Upper lobe of right lung (tissue), 1 donor: ENCODE data around the gene FERMT2. TPM values are rescaled to one million over a fixed set of nuclear protein-coding genes. Genes with fewer than 3 reads are reported as not detected.
A peak's percentile ranks its signal among the peaks of the same experiment; 100 is the strongest.

Source experiments
- ATAC-seq: fragments of 200-7000 bp; cut with Tn5 transposase; one replicate; pipeline ENCODE4 v1.9.1; 2020; ENCODE audit warnings: mild to moderate bottlenecking, moderate library complexity
- DNase-seq: peaks from one replicate; pipeline ENCODE4 v3.0.0-alpha.2; 2020
- H3K27ac ChIP-seq: fragments of 200-600 bp; one replicate; pipeline ENCODE4 v1.8.0; 2022
- H3K27me3 ChIP-seq: fragments of 200-600 bp; one replicate; pipeline ENCODE4 v1.8.0; 2022; ENCODE audit warnings: mild to moderate bottlenecking
- H3K36me3 ChIP-seq: fragments of 200-600 bp; one replicate; pipeline ENCODE4 v1.8.0; 2022
- H3K4me1 ChIP-seq: fragments of 200-600 bp; one replicate; pipeline ENCODE4 v1.8.0; 2022
- H3K4me3 ChIP-seq: fragments of 200-600 bp; one replicate; pipeline ENCODE4 v1.8.0; 2022; ENCODE audit warnings: mild to moderate bottlenecking
- H3K9me3 ChIP-seq: fragments of 200-600 bp; one replicate; pipeline ENCODE4 v1.8.0; 2022
- CTCF ChIP-seq: fragments of 200-600 bp; IDR thresholded peaks from one replicate; pipeline ENCODE4 v1.8.0; 2022; ENCODE audit warnings: antibody characterized with exemption
- intact Hi-C: fragments of 100-400 bp; cut with DNase I; formaldehyde crosslinking; loops from one replicate; pipeline ENCODE4 v1.11.0; 2022
- total RNA-seq: library from RNA; stranded (reverse); fragmentation: NEBNext Ultra II Directional; extraction: Animal tissue kit (Norgen Biotek cat#: 25700); gene quantifications from one replicate; pipeline ENCODE4 v1.2.1, GENCODE V29; 2021
- donor health status: DM: no; HTN: yes; CAD: no; lungs with severe emphysema.

Gene FERMT2
- total RNA-seq, 1 donor from 2014 or later, result 103 TPM

- ATAC-seq (peak; percentile 58), DNase-seq (no peak)
- Histone ChIP-seq H3K27ac (no peak overlapping the region), H3K4me3 (no peak overlapping the region), H3K27me3 (no peaks in the 10 kb centered on the region), H3K9me3 (no peaks in the 10 kb centered on the region), H3K4me1 (peaks cover 49% of the 10 kb centered on the region), H3K36me3 (no peaks in the 10 kb centered on the region)
- TF ChIP-seq CTCF, result no peak
- intact Hi-C loops, result no loop called here
Observed at GRCh38 chr14:52917735-52918134, 33.1 kb downstream of the FERMT2 start.

DNA sequence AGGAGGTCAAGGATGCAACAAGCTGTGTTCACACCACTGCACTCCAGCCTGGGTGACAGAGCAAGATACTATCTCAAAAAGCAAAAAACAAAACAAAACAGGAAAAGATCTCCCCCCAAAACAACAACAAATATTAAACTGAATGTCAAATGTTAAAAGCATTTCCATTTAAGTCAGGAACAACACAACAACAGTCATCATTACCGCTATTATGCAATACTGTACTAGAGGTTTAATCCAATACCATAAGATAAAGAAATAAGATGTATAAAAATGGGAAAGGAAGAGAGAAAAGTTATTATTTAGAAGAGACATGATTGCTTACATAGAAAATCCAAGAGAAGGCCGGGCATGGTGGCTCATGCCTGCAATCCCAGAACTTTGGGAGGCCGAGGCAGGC is 36.6 kb downstream of the FERMT2 start:
- Histone ChIP-seq H3K27ac (no peak overlapping the region), H3K9me3 (no peaks in the 10 kb centered on the region), H3K27me3 (no peaks in the 10 kb centered on the region), H3K4me1 (peaks cover 27% of the 10 kb centered on the region), H3K36me3 (no peaks in the 10 kb centered on the region), H3K4me3 (no peak overlapping the region)
- no peak for DNase-seq
- no peak for ATAC-seq
- intact Hi-C loops, result no loop called here
- no peak for TF ChIP-seq CTCF

DNA sequence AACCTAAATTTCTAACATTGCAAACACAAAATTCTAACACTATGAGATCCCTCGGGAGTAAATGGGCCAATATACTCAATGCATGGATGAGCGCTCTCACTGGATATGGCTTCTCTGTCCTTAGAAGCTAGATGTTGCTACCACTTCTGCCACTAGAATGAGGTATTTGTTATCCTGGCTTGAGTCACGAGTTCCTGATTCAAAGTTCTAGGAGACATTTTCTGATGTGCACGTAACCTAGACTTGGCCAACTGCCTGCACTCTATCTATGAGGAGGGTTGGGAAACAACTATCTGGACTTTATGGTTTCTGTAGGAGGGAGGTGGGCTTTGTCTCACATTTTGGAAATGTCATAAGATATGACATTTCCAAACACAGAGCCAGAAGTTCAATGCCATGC is 37.6 kb downstream of the FERMT2 start:
- peaks cover 17% of the 10 kb centered on the region for H3K4me1 ChIP-seq
- no peak overlapping the region for H3K27ac ChIP-seq
- H3K36me3 ChIP-seq, result no peaks in the 10 kb centered on the region
- H3K4me3 ChIP-seq, result no peak overlapping the region
- no peak for DNase-seq
- ATAC-seq, result no peak
- H3K9me3 ChIP-seq, result no peaks in the 10 kb centered on the region
- no peaks in the 10 kb centered on the region for H3K27me3 ChIP-seq
- TF ChIP-seq CTCF, result no peak
- intact Hi-C loops, result no loop called here

DNA sequence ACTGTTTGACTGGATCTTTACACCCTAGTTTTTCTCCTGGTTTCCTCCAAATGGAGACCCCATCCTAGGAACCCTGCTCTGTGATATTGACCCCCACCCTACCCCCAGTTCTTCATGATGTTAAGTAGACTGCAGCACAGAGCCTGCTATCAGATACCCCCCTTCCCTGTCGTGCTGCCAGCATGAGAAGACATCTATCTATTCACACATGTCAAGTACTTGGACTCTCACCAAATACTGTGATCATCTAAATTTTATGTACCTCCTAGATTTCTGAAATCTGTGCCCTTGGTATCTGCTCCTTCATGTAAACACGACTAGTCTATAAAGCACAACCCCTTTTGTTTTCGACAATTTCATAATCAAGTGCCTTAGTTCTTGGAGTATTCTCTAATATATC is 38.9 kb downstream of the FERMT2 start:
- TF ChIP-seq CTCF, result no peak
- H3K36me3 ChIP-seq, result no peaks in the 10 kb centered on the region
- ATAC-seq, result no peak
- H3K4me3 ChIP-seq, result no peak overlapping the region
- H3K4me1 ChIP-seq, result peaks cover 4% of the 10 kb centered on the region
- intact Hi-C loops, result no loop called here
- H3K27ac ChIP-seq, result no peak overlapping the region
- DNase-seq, result no peak
- no peaks in the 10 kb centered on the region for H3K9me3 ChIP-seq
- no peaks in the 10 kb centered on the region for H3K27me3 ChIP-seq

DNA sequence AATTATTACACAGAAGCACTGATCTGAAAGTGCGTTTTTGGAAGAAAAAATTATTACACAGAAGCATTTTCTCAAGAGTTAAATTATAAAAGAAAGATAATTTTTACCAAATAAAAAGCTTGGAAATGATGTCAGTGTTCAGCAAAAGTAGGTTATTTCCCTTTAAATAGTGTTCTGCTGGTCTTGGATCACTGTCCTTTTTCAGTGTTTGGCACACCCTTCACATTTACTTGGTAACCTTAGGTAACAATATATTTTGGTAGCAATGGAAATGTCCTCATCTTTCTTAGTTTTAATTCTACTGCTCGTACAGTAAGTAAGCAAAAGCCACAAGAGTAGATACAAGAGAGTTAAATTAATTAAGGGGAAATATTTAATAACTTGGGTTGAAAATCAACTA is 40.3 kb downstream of the FERMT2 start:
- H3K27me3 ChIP-seq, result no peaks in the 10 kb centered on the region
- no peak overlapping the region for H3K4me3 ChIP-seq
- no peak overlapping the region for H3K27ac ChIP-seq
- DNase-seq, result no peak
- intact Hi-C loops, result no loop called here
- no peaks in the 10 kb centered on the region for H3K9me3 ChIP-seq
- no peak for ATAC-seq
- peaks cover 4% of the 10 kb centered on the region for H3K4me1 ChIP-seq
- H3K36me3 ChIP-seq, result no peaks in the 10 kb centered on the region
- no peak for TF ChIP-seq CTCF

GRCh38 chr14:52907949-52908348 is 42.9 kb downstream of the FERMT2 start:
- no peak for TF ChIP-seq CTCF
- ATAC-seq (no peak), DNase-seq (no peak)
- Histone ChIP-seq H3K4me1 (peaks cover 12% of the 10 kb centered on the region), H3K27ac (no peak overlapping the region), H3K9me3 (no peaks in the 10 kb centered on the region), H3K36me3 (no peaks in the 10 kb centered on the region), H3K27me3 (no peaks in the 10 kb centered on the region), H3K4me3 (no peak overlapping the region)
- intact Hi-C loops, result no loop called here
